ENCODE measurements around the gene ARHGEF7.

ARHGEF7 gene

DNA sequence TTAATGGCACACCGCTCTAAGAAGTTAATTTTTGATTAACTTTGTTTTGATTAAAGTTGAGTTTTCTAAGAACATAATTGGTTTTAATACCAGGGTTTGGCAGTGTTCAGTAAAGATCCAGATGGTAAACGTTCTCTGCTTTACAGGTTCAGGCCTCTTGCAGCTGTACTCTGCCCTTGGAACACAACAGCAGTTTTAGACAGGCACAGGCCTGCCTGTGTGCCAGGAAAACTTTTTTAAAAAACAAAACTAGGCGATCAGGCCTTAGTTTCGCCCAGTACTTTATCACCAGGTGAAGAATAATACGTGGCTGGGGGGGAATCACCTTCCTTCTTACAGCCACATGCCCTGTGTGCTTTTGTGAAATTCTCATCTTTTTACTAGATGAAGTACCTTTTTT is 167.3 kb downstream of the ARHGEF7 start:
- no peak overlapping the region for H3K4me3 ChIP-seq (ENCODE audit: low read length)
- DNase-seq (ENCODE audit: low read depth, low spot score), result no peak

- no peak overlapping the region for H3K4me3 ChIP-seq (ENCODE audit: low read length)
- DNase-seq (ENCODE audit: low read depth, low spot score), result no peak
Measured at GRCh38 chr13:111282997-111283396, 167.9 kb downstream of the ARHGEF7 start.

DNA sequence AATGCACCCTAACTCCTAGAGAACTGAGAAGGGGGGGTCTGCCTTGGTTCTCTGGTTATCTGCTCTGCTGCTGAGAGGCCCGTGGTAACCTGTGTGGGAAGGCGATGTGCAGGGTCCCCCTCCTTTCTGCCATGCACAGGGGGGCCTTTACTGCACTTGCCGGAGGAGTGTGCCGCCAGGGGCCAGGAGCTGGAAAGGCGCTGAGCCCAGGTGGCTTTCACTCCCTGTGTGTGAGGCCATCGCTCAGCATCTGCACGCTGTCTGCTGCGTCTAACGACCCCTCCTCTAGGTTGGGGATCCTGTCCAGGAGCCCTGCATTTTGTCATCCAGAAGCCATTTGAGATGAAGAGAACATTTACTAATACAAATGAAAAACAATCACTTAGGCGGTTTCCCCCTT is 168.3 kb downstream of the ARHGEF7 start:
- H3K4me3 ChIP-seq (ENCODE audit: low read length), result no peak overlapping the region
- DNase-seq (ENCODE audit: low read depth, low spot score), result no peak

DNA sequence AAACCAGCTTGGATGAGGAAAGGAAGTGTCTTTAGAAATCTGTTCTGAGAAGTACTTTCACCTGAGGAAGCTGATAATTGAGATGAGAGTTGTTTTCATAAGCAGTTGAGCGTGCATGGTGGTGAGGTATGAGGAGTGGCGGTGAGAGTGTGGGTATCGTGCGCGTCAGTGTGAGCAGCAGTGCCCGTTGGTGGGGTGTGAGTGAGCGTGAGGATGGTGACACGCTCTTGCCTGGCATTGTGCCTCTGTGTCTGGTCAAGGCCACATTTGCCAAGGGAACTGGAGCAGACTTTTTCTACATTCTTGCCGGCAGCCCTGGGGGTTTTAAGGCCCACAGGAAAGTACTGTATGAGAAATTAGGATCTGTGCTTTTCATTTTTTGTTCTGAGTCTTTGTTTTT is 168.9 kb downstream of the ARHGEF7 start:
- no peak for DNase-seq (ENCODE audit: low read depth, low spot score)
- H3K4me3 ChIP-seq (ENCODE audit: low read length), result no peak overlapping the region

DNA sequence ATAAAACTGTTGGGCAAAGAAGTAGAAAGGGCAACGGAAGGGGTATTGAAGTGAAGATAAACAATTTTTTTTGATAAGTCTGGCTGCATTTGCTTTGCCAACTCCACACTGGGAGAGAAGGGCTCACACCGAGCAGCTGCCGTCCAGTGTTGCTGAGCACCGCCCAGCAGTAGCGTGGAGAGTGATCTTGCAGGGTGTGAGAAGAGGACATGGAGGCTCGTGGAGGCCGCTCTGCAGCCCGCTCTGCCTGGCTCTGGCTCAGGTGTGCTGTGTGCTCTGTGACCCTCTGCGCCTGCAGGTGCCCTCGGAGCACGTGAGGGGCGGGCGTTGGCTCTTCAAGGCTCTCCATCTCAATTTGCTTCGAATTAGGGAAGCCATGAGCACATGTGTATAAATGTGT is 169.5 kb downstream of the ARHGEF7 start:
- H3K4me3 ChIP-seq (ENCODE audit: low read length), result no peak overlapping the region
- DNase-seq (ENCODE audit: low read depth, low spot score), result no peak

- no peak overlapping the region for H3K4me3 ChIP-seq (ENCODE audit: low read length)
- DNase-seq (ENCODE audit: low read depth, low spot score), result no peak
Measured at GRCh38 chr13:111286162-111286561, 171.1 kb downstream of the ARHGEF7 start.

- no peak overlapping the region for H3K4me3 ChIP-seq (ENCODE audit: low read length)
- DNase-seq (ENCODE audit: low read depth, low spot score), result no peak
Measured at GRCh38 chr13:111286749-111287148, 171.6 kb downstream of the ARHGEF7 start.

GRCh38 chr13:111287201-111287600 is 172.1 kb downstream of the ARHGEF7 start:
- H3K4me3 ChIP-seq (ENCODE audit: low read length), result no peak overlapping the region
- DNase-seq (ENCODE audit: low read depth, low spot score), result no peak

- H3K4me3 ChIP-seq (ENCODE audit: low read length), result no peak overlapping the region
- DNase-seq (ENCODE audit: low read depth, low spot score), result no peak
Measured at GRCh38 chr13:111288276-111288675, 173.2 kb downstream of the ARHGEF7 start.

- no peak overlapping the region for H3K4me3 ChIP-seq (ENCODE audit: low read length)
- no peak for DNase-seq (ENCODE audit: low read depth, low spot score)
Measured at GRCh38 chr13:111289251-111289650, 174.1 kb downstream of the ARHGEF7 start.

GRCh38 chr13:111291908-111292307 is 176.8 kb downstream of the ARHGEF7 start:
- no peak overlapping the region for H3K4me3 ChIP-seq (ENCODE audit: low read length)
- no peak for DNase-seq (ENCODE audit: low read depth, low spot score)

DNA sequence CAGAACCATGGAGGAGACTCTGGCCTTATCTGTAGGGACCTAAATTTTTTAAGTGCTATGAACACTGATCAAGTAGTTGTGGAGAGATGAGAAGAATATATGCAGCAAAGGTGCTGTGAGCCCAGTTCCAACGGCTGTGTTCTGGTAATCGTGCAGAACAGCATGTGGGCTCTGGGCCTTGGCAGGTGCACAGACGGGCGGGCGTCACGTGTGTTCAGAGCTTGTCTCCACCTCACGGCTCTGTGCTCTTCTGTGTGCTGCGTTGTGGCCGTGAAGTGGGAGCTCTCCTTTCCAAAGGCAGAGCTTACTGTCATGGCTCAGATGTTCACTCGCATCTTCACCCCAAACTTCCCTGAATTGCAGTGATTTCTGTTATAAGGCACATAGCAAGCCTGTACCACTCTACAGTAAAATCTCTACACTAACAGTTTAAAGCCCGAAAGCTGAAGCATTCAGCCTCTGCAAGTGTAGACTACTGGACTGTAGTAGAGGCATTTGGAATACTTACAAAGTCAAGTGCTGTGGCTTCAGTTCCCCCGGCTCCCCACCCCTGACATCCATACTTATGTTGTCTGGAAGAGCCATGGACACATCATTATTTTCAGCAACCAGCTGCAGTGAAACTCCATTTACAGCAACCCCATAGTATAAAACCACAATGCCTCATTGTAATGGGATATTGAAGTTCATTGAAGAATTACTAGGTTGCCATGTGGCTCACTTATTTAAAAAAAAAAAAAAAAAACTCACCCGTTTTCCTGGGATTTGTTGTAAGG is 177.8 kb downstream of the ARHGEF7 start:
- no peak for DNase-seq (ENCODE audit: low read depth, low spot score)
- no peak overlapping the region for H3K4me3 ChIP-seq (ENCODE audit: low read length)

DNA sequence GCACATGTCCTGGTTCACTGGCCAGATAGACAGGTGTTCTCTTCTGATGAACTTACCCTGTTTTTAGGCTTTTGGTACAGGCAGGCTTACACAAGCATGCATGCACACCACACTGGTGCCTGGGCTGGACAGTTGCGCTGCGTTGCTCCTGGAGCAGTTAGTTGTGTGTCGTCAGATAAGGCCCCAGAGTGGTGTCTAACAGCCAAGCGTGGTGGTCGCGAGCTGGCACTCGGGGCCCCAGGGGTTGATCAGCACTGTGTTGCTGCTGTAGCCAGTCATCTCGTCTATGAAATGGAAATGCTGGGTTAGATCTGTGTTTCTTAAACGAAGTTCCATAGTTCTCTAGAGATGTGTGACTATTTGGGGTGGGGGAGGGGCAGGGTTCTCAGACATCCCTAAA is 180.8 kb downstream of the ARHGEF7 start:
- DNase-seq (ENCODE audit: low read depth, low spot score), result no peak

DNA sequence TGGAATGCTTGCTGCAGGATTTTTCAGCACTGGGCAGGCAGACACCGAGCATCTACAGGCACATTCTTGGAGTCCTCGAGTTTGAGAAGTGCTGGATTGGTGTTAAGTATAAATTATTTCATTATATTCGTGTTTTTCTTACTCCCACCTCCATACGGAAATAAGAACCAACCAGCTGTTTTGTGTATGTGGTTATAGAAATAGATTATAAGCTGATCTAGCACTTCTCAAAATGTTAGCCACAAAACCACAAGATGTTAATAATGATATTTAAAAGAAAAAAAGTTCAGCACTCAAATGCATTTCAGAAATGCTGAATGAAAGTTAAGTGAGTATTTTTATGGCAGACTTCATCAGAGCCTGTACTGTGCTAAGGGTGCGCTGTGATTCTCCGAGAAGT is 181.3 kb downstream of the ARHGEF7 start:
- H3K4me3 ChIP-seq (ENCODE audit: low read length), result no peak overlapping the region

More for the DNA sequence above, 180.8 kb downstream of the ARHGEF7 start:
- no peak overlapping the region for H3K4me3 ChIP-seq (ENCODE audit: low read length)

GRCh38 chr13:111298214-111298975 is 183.3 kb downstream of the ARHGEF7 start:
- no peak for DNase-seq (ENCODE audit: low read depth, low spot score)
- H3K4me3 ChIP-seq (ENCODE audit: low read length), result no peak overlapping the region

More for the DNA sequence above, 181.3 kb downstream of the ARHGEF7 start:
- DNase-seq (ENCODE audit: low read depth, low spot score), result peak; percentile 54

DNA sequence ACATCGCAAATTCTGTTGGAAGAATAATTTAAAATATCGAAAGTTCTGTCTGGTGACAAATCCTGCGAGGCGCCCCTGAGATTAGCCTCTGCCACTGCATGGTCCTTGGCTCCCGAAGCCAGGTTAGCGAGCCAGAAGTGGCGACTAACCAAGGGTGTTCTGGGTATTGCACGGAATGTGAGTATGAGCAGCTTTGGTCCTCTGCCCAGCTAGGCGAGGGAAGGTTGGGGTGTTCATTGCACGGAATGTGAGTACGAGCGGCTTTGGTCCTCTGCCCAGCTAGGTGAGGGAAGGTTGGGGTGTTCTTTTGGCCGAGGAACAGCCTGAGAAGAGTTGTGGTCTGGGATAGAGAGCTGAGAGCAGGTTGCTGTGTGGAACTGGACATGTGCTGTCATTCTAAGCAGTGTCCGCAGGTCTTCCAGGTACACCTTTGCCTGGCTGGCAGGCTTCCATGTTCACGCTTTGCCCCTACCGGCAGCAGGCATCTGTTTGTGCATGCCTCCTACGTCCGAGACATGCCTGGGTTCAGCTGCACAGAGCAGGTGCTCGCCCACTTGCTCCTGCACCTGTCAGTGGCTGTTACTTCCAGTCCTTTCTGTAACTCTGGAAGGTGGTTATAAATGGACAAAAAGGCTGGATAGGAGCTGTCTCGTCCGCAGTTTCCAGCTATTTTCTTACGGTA is 187.1 kb downstream of the ARHGEF7 start:
- no peak overlapping the region for H3K4me3 ChIP-seq (ENCODE audit: low read length)
- DNase-seq (ENCODE audit: low read depth, low spot score), result no peak

DNA sequence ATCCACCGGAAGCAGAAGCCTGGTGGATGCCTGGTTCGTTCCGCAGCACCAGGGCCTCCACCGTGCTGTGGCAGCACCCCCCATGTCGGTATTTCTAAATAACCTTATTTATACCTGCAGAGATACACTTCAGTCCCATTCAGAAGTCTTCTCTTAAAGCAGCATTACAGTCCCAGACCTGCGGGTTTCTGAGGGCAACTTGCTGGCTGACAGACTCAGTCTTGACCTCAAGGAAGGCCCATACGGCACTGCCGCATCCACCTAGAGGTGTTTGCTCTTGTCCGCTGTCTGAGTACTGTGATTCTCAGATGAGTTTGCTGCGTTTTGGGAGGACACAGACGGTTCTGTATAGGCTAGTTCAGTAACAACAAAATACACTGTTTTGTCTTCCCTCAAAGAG is 188.4 kb downstream of the ARHGEF7 start:
- H3K4me3 ChIP-seq (ENCODE audit: low read length), result no peak overlapping the region
- no peak for DNase-seq (ENCODE audit: low read depth, low spot score)

- no peak overlapping the region for H3K4me3 ChIP-seq (ENCODE audit: low read length)
- DNase-seq (ENCODE audit: low read depth, low spot score), result no peak
Measured at GRCh38 chr13:111304041-111304544, 189.0 kb downstream of the ARHGEF7 start.

DNA sequence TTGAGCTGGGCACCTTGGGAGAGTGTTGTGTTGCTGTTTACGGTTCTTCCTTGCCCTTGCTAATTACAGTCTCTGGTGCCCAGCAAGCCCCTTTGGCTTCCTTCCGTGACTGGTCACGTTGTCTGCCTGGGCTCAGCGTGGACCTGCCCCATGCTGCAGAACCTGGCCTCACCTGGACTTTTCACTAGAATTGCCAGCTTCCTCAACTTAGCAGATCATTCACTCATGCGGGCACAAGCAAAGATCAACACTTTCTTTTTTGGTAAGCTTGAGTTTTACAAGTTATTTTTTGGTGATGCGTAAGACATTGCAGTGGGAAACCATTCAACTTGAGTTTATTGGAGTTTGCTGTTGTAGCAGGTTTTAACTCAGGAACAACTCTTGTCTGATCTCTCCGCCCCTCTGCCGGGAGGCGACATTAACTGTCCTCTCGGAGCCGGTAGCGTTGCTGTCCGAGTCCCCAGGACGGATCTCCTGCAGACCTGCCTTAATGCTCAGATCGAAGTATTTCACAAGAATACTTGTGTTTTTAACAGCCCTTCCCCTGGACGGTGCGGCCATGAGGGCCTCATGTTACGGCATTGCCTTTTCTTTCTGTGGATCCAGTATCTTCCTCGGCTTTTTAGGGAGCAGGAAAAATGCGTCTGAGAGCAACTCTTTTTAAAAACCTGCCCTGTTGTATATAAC is 189.6 kb downstream of the ARHGEF7 start:
- no peak overlapping the region for H3K4me3 ChIP-seq (ENCODE audit: low read length)
- no peak for DNase-seq (ENCODE audit: low read depth, low spot score)
